GM15510 (cell line): ENCODE measurements around the gene PLAC1.

Source experiments
- POLR2A ChIP-seq: IDR thresholded peaks from 3 replicates; pipeline ENCODE4 v1.6.1; 2011; ENCODE audit warnings: borderline replicate concordance; ENCODE audit not compliant: insufficient read length; ENCODE audit errors: extremely low read depth

Gene PLAC1

DNA sequence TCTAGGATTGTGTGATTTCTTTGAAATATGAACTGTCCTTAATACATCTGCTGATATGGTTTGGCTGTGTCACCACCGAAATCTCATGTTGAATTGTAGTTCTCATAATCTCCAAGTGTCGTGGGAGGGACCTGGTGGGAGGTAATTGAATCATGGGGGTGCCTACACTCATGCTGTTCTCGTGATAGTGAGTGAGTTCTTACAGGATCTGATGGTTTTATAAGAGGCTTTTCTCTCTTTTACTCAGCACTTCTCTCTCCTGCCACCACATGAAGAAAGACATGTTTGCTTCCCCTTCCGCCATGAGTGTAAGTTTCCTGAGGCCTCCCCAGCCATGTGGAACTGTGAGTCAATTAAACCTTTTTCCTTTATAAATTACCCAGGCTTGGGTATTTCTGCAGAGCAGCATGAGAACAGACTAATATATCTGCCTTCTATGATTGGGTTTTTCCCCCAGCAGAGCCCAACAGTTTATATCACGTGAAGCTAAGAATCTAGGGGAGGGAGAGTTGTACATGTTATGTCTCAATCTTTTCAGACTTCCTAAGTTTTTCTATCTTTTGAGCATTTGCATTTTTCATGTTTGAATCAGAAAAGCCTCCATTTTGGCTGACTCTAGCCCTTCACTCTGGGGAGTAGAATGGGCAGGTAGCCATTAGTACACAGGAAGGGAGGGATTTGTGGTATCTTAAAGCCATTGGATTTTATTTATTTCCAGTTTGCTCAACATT lies 58.9 kb downstream of the PLAC1 start:
- TF ChIP-seq POLR2A, result no peak

DNA sequence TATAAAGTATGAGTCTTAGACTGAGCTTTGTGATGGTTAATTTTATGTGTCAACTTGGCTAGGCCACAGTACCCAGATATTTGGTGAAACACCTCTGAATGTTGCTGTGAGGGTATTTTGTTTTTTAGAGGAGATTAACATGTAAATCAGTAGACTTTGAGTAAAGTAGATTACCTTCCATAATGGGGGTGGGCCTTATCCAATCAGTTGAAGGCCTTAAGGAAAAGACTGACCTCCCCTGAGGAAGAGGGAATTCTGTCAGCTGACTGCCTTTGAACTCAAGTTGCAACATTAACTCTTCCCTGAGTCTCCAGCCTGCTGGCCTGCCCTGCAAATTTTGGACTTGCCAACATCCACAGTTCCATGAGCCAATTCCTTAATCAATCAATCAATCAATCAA lies 66.0 kb downstream of the PLAC1 start:
- no peak for TF ChIP-seq POLR2A

DNA sequence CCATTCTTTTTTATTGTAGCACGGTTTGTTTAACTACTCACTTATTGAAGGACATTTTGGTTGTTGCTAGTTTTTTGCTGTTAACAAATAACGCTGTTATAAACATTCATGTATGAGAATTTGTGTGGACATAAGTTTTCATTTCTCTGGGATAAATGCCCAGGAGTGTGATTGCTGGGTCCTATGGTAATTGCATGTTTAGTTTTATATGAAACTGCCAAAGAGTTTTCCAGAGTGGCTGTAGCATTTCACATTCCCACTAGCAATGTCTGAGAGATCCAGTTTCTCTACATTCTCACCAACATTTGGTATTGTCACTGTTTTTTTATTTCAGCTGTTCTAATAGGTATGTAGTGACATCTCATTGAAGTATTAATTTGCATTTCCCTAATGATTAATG lies 66.8 kb downstream of the PLAC1 start:
- no peak for TF ChIP-seq POLR2A

DNA sequence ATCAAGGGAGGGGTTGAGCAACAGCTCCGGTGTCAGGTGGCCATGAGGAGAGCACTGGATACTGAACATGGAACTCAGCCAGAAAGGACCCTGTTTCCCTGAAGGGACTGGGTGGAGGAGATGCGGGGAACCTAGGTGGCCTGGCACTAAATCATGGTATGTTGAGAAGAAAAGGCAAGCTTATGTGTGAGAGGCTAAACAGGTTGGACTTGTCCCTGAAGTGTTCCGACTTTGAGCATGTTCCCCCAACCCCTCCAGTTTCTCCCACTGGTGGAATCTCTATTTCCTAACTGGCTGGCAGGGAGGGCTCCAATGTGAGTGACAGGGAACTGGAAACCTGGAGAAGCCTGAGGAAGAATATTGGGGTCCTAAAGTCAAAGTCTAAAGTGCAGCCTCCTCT lies 69.5 kb downstream of the PLAC1 start:
- no peak for TF ChIP-seq POLR2A

DNA sequence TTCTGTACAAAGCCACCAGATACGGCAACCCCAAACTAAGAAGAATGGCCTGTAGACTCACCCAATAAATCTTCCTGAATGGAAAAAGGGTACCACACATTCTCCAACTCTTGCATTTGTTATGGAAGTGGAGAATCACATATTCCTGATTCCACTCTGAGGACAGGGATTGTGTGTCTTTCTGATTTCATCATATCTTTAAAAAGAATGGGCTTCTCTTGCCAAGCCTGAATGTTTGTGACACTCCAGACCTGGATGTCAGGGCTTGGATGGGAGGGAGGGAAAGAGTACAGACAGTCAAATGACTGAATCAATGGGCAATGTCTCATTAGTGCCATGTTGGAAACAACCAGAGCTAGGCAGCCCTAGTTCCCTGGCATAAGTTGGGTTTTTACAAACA lies 77.4 kb downstream of the PLAC1 start:
- no peak for TF ChIP-seq POLR2A

DNA sequence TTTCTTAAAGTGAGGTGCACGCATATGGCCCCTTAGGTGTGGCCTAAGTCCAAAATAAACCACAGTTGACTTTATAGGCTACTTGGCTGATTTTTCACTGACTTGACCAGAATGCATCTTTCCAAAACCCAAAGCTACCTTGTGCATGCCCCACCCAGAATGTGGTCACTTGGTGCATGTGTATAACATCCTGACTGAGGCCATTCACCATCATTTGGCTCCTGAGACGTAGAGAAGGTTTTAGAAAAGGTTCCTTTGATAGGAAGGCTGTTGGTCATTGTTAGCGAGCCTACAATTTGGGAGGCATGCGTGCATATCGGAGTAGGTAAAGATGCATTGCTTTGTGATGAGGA lies 84.6 kb downstream of the PLAC1 start:
- TF ChIP-seq POLR2A, result no peak

DNA sequence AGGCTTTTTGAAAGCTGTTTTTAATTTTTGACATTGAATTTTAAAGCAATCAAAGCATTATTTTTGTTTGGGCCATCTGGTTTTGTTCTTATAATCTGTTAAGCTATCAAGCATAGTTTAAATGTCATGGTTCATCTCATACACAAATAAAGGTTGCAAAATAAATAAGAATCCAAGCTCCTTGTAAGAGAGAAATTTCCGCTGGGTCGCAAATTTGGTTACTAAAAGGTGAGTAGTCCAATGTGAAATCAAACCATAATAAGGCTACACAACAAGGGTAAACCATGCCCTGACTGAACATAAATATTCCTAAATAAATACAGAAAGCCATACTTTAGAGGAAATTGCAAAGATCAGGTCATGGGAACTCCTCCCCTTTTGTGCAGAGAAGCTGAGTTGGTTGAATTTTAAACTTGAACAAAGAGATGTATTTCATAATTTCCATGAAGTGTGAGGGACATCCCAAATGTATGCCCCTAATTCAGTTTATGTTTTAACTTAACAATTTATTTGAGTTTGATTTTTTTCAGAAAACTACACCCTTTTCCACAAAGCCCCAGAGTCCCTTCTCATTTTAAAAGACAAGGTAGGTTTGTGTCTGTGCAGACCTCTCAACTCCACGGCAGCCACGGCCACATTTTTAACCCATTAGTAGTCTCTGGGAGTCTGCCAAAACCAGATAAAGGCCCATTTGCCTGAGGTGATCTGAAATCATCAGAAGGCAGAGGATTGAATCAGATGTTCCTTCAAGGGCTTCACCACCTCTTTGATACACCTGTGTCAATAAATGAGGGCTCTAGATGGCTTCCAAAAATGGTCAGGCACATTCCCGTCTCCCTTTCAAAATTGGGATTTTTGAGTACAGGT lies 85.2 kb downstream of the PLAC1 start:
- TF ChIP-seq POLR2A, result no peak

DNA sequence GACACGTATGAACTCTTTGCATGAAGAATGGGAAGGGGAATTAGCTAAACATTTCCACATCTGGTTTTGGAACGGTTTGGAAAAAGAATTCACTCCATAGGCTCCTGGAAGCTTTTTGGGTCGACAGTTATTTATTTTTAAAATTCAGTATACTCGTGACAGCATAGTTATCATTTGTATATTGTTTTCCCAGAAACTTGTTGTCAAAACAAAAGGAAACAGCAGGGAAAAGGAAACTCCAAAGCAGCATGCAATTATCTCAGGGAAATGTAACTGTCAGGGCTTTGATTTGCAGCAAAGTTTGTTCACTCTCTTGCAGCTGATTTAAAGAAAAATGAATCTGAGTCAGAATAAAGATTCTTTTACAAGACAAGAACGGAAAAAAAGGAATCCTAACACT lies 86.5 kb downstream of the PLAC1 start:
- no peak for TF ChIP-seq POLR2A

DNA sequence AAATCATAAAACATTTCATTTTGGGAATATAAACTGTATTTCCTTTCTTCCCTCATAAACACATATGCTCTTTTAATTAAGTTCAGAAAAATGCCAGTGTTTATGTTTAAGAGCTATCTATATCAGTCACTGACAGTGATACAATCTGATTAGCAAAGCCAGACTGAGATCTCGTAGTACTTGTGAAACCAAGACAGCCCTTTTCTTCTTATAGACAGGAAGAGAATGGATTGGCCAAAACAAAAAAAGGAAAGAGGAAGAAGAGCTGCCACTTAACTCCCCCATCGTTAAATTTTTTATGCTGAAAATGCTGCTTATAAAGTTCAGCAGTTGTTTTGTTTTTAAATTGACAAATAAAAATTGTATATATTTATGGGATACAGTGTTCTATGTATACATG lies 87.4 kb downstream of the PLAC1 start:
- no peak for TF ChIP-seq POLR2A

DNA sequence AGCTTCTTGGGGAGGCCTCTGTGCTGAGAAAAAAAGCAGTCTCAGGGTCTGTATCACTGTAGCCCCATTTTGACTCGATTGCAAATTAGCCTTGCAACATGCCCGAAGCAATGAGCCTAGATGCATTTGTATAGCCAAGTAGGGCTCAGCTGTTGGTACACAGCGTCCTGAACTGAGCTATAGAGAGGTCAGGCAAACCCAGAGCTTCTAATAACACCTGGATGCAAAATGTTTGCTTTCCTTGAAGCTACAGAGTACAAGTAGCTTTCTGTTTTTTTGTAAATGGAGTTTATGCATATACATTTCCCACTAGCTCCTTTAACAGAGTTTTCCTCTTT lies 87.8 kb downstream of the PLAC1 start:
- no peak for TF ChIP-seq POLR2A

DNA sequence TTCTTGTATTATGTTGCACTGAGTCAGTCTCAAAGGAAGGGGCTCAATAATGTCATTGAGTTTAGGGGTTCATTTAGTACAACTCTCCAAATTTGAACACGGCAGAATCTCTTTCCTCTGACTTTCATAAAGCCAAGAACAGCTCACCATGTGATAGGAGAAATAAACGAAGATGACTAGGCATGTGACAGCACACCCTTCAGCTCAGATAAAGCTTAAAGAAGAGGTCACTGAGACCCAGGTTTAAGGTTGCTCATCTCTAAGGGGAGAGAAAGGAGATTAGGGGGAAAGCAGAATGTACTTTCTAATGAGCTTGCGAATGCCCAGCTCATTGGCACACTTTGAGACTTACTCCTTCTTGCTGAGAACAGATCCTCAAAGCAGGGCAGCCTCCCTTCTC lies 89.0 kb downstream of the PLAC1 start:
- TF ChIP-seq POLR2A, result no peak

DNA sequence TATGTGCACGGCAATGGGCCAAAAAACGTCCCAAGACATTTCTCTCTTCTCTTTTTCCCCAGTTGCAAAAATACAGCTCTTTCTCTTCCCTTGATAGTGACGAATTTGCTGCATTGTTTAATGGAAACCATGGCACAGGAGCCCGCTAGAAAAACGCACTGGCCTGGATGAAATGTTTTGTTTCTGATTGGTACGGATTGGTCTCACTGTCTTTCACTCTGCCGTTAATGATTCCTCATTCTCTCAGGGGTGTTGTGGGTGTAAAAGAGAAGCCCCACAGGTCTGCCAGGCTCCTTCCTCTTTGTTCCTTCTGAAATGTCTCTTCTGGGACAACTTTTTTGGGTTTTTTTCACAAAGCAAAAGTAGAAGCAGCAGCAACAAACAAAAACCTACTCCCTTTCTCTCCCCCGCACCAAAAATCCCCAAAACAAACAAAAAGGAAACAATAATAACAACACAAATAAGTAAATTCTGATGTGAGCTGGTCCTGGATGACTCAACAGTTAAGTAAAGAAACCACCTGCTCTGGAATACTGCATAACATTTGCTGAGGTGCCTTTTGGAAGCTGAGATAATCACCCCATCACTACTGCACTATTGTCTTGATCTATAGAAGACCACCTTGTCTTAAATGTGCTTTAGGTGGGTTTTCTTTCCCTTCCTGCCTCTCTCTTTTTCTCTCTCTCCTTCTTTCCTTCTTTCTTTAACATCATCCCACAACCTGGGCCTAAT lies 89.8 kb downstream of the PLAC1 start:
- TF ChIP-seq POLR2A, result no peak

DNA sequence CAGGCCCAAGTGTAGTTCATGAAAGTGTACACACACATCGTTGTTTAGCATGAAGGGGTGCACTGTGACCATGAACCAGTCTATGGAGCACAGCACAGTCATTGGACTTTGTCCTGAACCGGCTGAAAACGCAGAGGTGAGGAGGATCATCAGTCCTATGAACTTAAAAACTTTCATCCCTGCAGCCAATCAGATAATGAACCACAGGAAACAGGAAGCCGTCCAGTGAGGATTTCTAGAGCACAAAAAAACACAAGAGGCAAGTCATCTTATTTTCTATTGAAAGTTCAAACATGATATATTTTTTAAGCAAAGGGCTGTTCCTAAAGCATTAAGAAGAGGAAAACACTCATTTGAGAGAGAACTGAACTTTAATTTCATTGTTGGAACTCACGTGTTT lies 91.8 kb downstream of the PLAC1 start:
- no peak for TF ChIP-seq POLR2A

DNA sequence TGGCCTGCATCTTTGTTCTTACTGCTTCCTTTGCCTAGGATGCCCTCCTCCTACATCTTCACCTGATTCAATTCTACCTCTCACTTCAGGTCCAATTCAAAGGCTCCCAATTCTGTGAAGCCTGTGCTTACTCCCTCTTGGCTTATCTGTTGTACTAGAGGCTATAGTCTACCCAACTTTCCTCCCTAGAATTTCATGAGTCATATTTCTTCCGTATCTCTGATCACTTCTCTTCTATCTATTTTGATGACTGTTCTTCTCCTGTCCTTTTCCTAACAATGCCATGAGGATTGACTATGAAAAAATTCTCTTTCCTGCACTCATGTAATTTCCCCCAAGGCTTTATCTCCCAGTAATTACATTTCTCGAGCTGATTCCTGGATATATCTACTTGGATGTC lies 96.3 kb downstream of the PLAC1 start:
- TF ChIP-seq POLR2A, result no peak

DNA sequence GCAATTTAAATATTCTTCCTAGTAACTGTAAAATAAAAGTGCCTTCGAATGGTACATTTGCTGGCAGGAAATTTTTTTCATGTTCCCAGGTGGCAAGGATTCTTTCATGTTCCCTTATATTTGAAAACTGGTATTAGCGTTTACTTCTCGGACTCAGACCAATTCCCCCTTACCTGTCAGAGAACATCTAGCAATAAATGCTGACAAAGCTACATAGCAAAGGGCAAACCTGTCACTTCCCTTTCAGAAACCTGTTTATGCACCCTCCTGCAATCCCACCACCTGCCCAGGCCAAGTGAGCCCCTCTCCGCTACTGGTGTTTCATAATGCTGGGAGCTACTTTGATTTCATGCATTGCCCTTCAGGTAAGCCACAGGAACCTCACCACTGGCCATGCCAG lies 100.1 kb downstream of the PLAC1 start:
- no peak for TF ChIP-seq POLR2A
